Neuronal stem cell (in vitro differentiated cells): Measurements from ENCODE around the gene FOXC2.

ENCODE experiments used
- DNase-seq: peaks from one replicate; pipeline ENCODE4 v3.0.0-alpha.2; 2013; ENCODE audit warnings: low spot score
- H2AFZ ChIP-seq: one replicate; pipeline ENCODE4 v1.6.1; 2013; ENCODE audit warnings: mild to moderate bottlenecking, low read length, inconsistent platforms
- H2AK5ac ChIP-seq: 2 replicates; pipeline ENCODE4 v1.6.1; 2013; ENCODE audit warnings: low read depth, mild to moderate bottlenecking, inconsistent platforms, low read length, moderate library complexity, mixed read lengths
- H2BK120ac ChIP-seq: 2 replicates; pipeline ENCODE4 v1.6.1; 2013; ENCODE audit warnings: low read depth, mild to moderate bottlenecking, inconsistent platforms, low read length, moderate library complexity, mixed read lengths
- H2BK12ac ChIP-seq: one replicate; pipeline ENCODE4 v1.6.1; 2013; ENCODE audit warnings: low read length, inconsistent platforms
- H2BK15ac ChIP-seq: 2 replicates; pipeline ENCODE4 v1.6.1; 2013; ENCODE audit warnings: mild to moderate bottlenecking, low read length, inconsistent platforms, mixed read lengths
- H2BK5ac ChIP-seq: one replicate; pipeline ENCODE4 v1.6.1; 2013; ENCODE audit warnings: inconsistent platforms, mild to moderate bottlenecking, low read length, moderate library complexity
- H3K14ac ChIP-seq: one replicate; pipeline ENCODE4 v1.6.1; 2013; ENCODE audit warnings: low read length, inconsistent platforms
- H3K18ac ChIP-seq: 2 replicates; pipeline ENCODE4 v1.6.1; 2013; ENCODE audit warnings: low read length, inconsistent platforms
- H3K23ac ChIP-seq: 2 replicates; pipeline ENCODE4 v1.6.1; 2013; ENCODE audit warnings: low read depth, mild to moderate bottlenecking, mixed read lengths, low read length, inconsistent platforms; ENCODE audit not compliant: poor library complexity
- H3K27ac ChIP-seq: replicated peaks from 3 replicates; pipeline ENCODE4 v1.5.1; 2013; ENCODE audit warnings: low read length, inconsistent platforms
- H3K27me3 ChIP-seq, 3 experiments: 2 replicates each; pipeline ENCODE4 v1.6.1; 2013; ENCODE audit warnings: low read length in 3 of 3, mild to moderate bottlenecking in 2 of 3, inconsistent platforms in 1 of 3, low read depth in 1 of 3, mixed read lengths in 1 of 3, moderate library complexity in 1 of 3; ENCODE audit not compliant: control insufficient read depth in 3 of 3, insufficient read depth in 3 of 3
- H3K36me3 ChIP-seq, 2 donors: replicated peaks in 1 of 2; 2 replicates each; pipeline ENCODE4 v1.6.1; 2013; ENCODE audit warnings: low read length in 2 of 2; ENCODE audit not compliant: control insufficient read depth in 2 of 2, insufficient read depth in 2 of 2
- H3K4ac ChIP-seq: 2 replicates; pipeline ENCODE4 v1.6.1; 2013; ENCODE audit warnings: inconsistent platforms, mild to moderate bottlenecking, low read length, moderate library complexity
- H3K4me1 ChIP-seq, 2 donors: 1 replicate in 1 of 2; 2 replicates in 1 of 2; pipeline ENCODE4 v1.6.1; 2013; ENCODE audit warnings: low read length in 2 of 2, low read depth in 1 of 2; ENCODE audit not compliant: control insufficient read depth in 2 of 2, insufficient read depth in 1 of 2
- H3K4me2 ChIP-seq: one replicate; pipeline ENCODE4 v1.6.1; 2013; ENCODE audit warnings: mild to moderate bottlenecking, low read length, inconsistent platforms; ENCODE audit not compliant: insufficient read depth, poor library complexity, severe bottlenecking
- H3K4me3 ChIP-seq, 2 donors: 2 replicates each; pipeline ENCODE4 v1.5.1; 2013; ENCODE audit warnings: low read length in 2 of 2, mild to moderate bottlenecking in 2 of 2, inconsistent platforms in 1 of 2, moderate library complexity in 1 of 2
- H3K79me1 ChIP-seq: one replicate; pipeline ENCODE4 v1.6.1; 2013; ENCODE audit warnings: low read depth, mild to moderate bottlenecking, inconsistent platforms, low read length, moderate library complexity
- H3K9ac ChIP-seq: one replicate; pipeline ENCODE4 v1.6.1; 2013; ENCODE audit warnings: mild to moderate bottlenecking, low read depth, low read length, inconsistent platforms; ENCODE audit not compliant: poor library complexity
- H3K9me3 ChIP-seq, 2 donors: replicated peaks in 1 of 2; 2 replicates each; pipeline versions ENCODE3 to v1.6.1; 2013; ENCODE audit warnings: low read length in 2 of 2, mild to moderate bottlenecking in 2 of 2, inconsistent platforms in 1 of 2, low read depth in 1 of 2, mixed read lengths in 1 of 2, moderate library complexity in 1 of 2; ENCODE audit not compliant: control insufficient read depth in 2 of 2, insufficient read depth in 1 of 2
- H4K8ac ChIP-seq: one replicate; pipeline ENCODE4 v1.6.1; 2013; ENCODE audit warnings: low read depth, mild to moderate bottlenecking, inconsistent platforms, low read length, moderate library complexity
- H4K91ac ChIP-seq: one replicate; pipeline ENCODE4 v1.6.1; 2013; ENCODE audit warnings: low read length, low read depth, mild to moderate bottlenecking, inconsistent platforms; ENCODE audit not compliant: poor library complexity
- WGBS, 2 donors: extraction: QIAGEN DNeasy Blood & Tissue Kit; methylation state at CpG; one replicate each; pipeline ENCODE4 v1.1.7; 2013; ENCODE audit warnings: missing lambda C conversion rate in 2 of 2, mixed read lengths in 1 of 2; ENCODE audit not compliant: insufficient read length in 2 of 2, insufficient replicate concordance in 1 of 2; ENCODE audit errors: extremely low coverage in 2 of 2; 5-methylcytosine and 5-hydroxymethylcytosine counted together

FOXC2 gene

GRCh38 chr16:86569701-86570447 lies 3.2 kb downstream of the FOXC2 start:
- Histone ChIP-seq H3K23ac (no peak overlapping the region), H3K4me1 (peaks cover 0 to 4% of the 10 kb centered on the region in 2 donors), H3K36me3 (no peaks in the 10 kb centered on the region), H3K18ac (no peak overlapping the region), H3K4me3 (no peak overlapping the region), H2AFZ (no peak overlapping the region), H3K27ac (no peak overlapping the region), H2BK120ac (no peak overlapping the region), H3K79me1 (no peaks in the 10 kb centered on the region), H2AK5ac (no peak overlapping the region), H3K4ac (no peak overlapping the region), H3K9ac (no peak overlapping the region), H4K91ac (no peak overlapping the region), H2BK15ac (no peak overlapping the region), H2BK5ac (no peak overlapping the region), H4K8ac (no peak overlapping the region), H3K27me3 (peaks cover 63 to 100% (median 92%) of the 10 kb centered on the region in 3 experiments), H3K14ac (no peak overlapping the region), H3K4me2 (no peak overlapping the region), H2BK12ac (no peak overlapping the region), H3K9me3 (peaks cover 0 to 2% of the 10 kb centered on the region in 2 donors)
- WGBS, 2 donors = no CpG with 5 or more reads among the region's 13 CpGs
- DNase-seq = no peak

DNA sequence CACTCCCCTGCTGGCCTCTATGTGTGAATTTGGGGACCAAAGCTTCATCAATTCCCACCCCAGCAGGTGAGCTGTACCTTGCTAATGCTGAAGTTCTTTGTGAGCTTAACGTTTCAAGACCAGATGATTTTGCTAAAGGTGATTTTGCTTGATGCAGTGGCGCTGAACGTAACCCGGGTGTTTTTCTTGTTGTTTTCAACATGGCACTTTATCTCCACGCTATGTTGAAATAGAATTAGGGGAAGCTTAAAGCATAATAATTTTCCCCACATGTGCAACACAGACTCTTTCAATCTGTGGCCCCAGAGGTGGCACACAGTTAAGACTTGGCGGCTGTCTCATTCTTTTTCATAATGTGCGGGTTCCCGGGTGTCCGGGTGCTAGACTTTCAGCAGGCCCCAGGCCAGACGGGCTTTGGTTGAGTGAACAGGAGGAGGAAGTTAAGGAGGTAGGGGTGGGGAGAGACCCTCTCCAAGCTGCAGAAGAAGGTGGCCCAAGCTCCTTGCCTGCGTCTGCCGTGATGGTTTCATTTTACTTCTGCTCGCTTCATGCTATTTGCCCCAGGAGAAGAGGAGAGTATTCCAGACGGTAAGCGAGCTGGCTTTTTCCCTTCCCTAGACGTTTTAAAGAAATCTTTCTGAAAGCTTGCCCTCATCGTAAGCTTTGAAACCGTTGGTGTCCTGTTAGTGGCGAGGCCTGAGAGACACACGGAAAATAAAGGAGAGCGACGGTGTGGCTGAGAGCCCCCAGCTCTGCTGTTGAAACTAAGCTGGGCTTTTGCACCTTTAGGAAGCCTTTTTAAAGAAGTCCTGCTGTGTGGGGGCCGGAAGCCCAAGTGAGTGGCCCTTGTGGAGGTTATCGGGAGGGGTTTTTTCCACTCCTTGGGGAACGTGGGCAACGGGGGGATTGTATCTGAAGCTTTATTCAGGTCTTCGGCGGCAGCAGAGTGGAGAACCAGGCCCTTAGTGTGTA lies 4.2 kb downstream of the FOXC2 start:
- no peak overlapping the region for H4K91ac ChIP-seq
- H2BK5ac ChIP-seq = no peak overlapping the region
- peak overlapping the region; percentile 41 for H2BK15ac ChIP-seq
- no peaks in the 10 kb centered on the region for H3K36me3 ChIP-seq
- no peak overlapping the region for H3K18ac ChIP-seq
- no peak overlapping the region for H3K9ac ChIP-seq
- H3K4ac ChIP-seq = no peak overlapping the region
- H3K9me3 ChIP-seq = peaks cover 0 to 2% of the 10 kb centered on the region in 2 donors
- peak overlapping the region; percentile 2 for H2AK5ac ChIP-seq
- no peak overlapping the region for H3K4me3 ChIP-seq
- peaks cover 0 to 8% of the 10 kb centered on the region in 2 donors for H3K4me1 ChIP-seq
- no peak overlapping the region for H3K14ac ChIP-seq
- H3K23ac ChIP-seq = peak overlapping the region; percentile 8
- no peaks in the 10 kb centered on the region for H3K79me1 ChIP-seq
- H3K27ac ChIP-seq = no peak overlapping the region
- H4K8ac ChIP-seq = no peak overlapping the region
- no CpG with 5 or more reads among the region's 28 CpGs for WGBS, 2 donors
- H2BK12ac ChIP-seq = no peak overlapping the region
- no peak overlapping the region for H2AFZ ChIP-seq
- H2BK120ac ChIP-seq = no peak overlapping the region
- H3K4me2 ChIP-seq = no peak overlapping the region
- DNase-seq = no peak
- peaks cover 60 to 100% (median 90%) of the 10 kb centered on the region in 3 experiments for H3K27me3 ChIP-seq

DNA sequence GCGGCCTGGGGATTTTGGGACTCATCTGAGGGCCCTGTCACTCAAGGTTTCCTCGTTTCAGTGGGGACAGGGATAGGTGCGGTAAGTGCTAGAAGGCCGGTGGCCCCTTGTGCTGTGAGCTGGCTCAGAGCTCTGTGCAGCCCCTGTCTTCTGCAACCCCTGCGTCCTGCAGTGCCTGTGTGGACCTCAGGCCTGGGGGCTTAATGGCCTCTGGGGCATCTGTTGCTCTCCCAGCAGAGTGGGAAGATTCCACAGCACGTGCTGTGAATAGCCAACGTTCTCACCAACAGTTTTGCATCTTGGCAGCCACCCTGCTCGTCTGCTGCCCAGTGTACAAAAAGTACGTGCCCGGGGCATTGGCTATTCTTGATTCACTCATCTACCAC lies 4.9 kb downstream of the FOXC2 start:
- no peak overlapping the region for H3K27ac ChIP-seq
- peak overlapping the region; percentile 17 for H3K23ac ChIP-seq
- no peak overlapping the region for H3K4me2 ChIP-seq
- H3K4me1 ChIP-seq = peaks cover 0 to 10% of the 10 kb centered on the region in 2 donors
- peaks cover 59 to 100% (median 89%) of the 10 kb centered on the region in 3 experiments for H3K27me3 ChIP-seq
- H3K4ac ChIP-seq = no peak overlapping the region
- H4K8ac ChIP-seq = no peak overlapping the region
- no peak overlapping the region for H4K91ac ChIP-seq
- no peak overlapping the region for H3K4me3 ChIP-seq
- peak overlapping the region; percentile 41 for H2BK15ac ChIP-seq
- no peak overlapping the region for H2BK12ac ChIP-seq
- no peak overlapping the region for H3K9ac ChIP-seq
- H3K79me1 ChIP-seq = no peaks in the 10 kb centered on the region
- H2BK5ac ChIP-seq = no peak overlapping the region
- no peaks in the 10 kb centered on the region for H3K9me3 ChIP-seq
- peak overlapping the region; percentile 44 for H3K18ac ChIP-seq
- peak overlapping the region; percentile 32 for H3K14ac ChIP-seq
- DNase-seq = no peak
- H3K36me3 ChIP-seq = no peaks in the 10 kb centered on the region
- H2BK120ac ChIP-seq = no peak overlapping the region
- no peak overlapping the region for H2AFZ ChIP-seq
- no CpG with 5 or more reads among the region's 10 CpGs for WGBS, 2 donors
- H2AK5ac ChIP-seq = peak overlapping the region; percentile 2
